Astrocyte (in vitro differentiated cells and primary cell): ENCODE results near the gene PAK4.

ENCODE experiments used
- CTCF ChIP-seq: IDR thresholded peaks from 2 replicates; pipeline ENCODE4 v1.5.1; 2011; ENCODE audit warnings: low read depth, mild to moderate bottlenecking, inconsistent platforms, low read length, moderate library complexity; ENCODE audit not compliant: insufficient read depth
- EZH2 ChIP-seq: IDR thresholded peaks from 2 replicates; pipeline ENCODE4 v1.6.1; 2012; ENCODE audit warnings: mild to moderate bottlenecking, low read length, inconsistent platforms; ENCODE audit not compliant: insufficient read depth

GRCh38 chr19:39167461-39168257 lies 42.1 kb downstream of the PAK4 start:
- TF ChIP-seq CTCF: no peak
- no peak for TF ChIP-seq EZH2
